NCI-H524 (cell line): ENCODE measurements around the gene CACNA2D3.

ENCODE experiments used
- DNase-seq, 2 experiments: peaks; one replicate each; lab custom pipeline; 2025; lab: John Stamatoyannopoulos, UW

CACNA2D3 gene

GRCh38 chr3:54217828-54218227 lies 95.5 kb downstream of the CACNA2D3 start:
- DNase-seq = no peak

GRCh38 chr3:54222316-54222715 lies 100.0 kb downstream of the CACNA2D3 start:
- DNase-seq = no peak

- DNase-seq = no peak
Measured at GRCh38 chr3:54223063-54223462, 100.7 kb downstream of the CACNA2D3 start.

DNA sequence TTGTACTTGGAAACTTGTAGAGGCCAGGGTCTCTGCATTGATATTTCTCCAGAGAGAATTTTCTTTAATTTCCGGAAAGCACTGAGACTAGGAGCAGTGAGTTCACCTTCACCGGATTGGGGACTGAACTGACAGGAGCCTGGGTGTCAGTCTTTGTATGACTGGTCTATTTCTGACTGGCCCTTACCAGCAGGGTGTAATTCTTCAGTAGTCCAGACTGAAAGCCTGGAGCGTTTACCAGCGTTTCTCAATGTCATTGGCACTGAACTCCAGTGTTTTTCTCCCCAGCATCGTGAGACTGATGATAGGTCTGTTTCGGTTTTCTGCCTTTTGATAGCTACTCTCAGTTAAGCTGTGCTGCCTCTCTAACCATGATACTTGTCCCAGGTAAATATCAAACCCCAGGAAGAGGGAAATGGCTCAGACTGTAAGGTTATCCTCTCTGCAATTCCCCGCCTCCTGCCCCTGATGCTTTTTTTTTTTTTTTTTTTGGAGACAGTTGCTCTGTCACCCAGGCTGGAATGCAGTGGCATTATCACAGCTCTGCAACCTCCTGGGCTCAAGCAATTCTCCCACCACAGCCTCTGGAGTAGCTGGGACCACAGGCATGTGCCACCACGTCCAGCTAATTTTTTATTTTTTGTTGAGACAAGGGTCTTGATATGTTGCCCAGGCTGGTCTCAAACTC lies 103.6 kb downstream of the CACNA2D3 start:
- DNase-seq = no peak

DNA sequence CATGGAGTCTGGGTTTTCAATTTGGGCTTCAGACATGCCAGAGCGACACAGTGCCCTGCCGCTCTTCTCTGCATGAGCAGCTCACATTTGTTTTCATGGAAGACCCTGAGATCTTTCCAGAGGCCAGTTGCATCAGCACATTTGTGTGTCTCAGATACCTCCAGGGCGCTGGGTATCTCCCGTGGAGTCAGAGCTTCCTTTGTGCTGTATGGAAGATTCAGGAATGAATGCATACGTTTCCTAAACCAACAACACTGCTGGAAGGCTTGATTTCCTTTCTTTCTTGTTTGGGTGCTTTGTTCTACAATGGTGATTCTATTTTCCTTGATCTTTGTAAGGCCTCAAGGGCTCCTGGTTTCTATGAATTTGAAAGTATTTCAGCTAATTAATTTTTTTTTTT lies 106.5 kb downstream of the CACNA2D3 start:
- DNase-seq = no peak

DNA sequence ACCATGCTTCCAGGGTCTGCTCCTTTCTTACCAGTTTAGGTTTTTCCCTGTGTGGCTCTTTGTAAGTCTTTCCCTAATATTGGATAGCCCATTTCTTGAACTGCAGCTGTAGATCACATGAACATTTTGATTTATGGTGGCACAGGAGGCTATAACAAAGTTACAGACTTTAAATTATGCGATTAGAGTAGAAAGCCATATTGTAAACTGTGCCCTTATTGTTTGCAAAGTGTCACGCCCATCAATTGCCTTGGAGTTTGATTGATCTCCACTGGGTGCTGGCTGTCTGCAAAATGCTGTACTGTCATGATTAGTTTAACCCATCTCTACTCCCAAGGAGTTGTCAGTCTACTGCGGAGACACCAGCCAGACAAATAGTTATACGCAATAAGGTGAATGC lies 110.3 kb downstream of the CACNA2D3 start:
- DNase-seq = no peak

- no peak for DNase-seq
Measured at GRCh38 chr3:54235998-54236397, 113.6 kb downstream of the CACNA2D3 start.

GRCh38 chr3:54237109-54237508 lies 114.8 kb downstream of the CACNA2D3 start:
- no peak for DNase-seq

- DNase-seq = no peak
Measured at GRCh38 chr3:54237788-54238502, 115.6 kb downstream of the CACNA2D3 start.

GRCh38 chr3:54240309-54240708 lies 118.0 kb downstream of the CACNA2D3 start:
- DNase-seq = no peak

DNA sequence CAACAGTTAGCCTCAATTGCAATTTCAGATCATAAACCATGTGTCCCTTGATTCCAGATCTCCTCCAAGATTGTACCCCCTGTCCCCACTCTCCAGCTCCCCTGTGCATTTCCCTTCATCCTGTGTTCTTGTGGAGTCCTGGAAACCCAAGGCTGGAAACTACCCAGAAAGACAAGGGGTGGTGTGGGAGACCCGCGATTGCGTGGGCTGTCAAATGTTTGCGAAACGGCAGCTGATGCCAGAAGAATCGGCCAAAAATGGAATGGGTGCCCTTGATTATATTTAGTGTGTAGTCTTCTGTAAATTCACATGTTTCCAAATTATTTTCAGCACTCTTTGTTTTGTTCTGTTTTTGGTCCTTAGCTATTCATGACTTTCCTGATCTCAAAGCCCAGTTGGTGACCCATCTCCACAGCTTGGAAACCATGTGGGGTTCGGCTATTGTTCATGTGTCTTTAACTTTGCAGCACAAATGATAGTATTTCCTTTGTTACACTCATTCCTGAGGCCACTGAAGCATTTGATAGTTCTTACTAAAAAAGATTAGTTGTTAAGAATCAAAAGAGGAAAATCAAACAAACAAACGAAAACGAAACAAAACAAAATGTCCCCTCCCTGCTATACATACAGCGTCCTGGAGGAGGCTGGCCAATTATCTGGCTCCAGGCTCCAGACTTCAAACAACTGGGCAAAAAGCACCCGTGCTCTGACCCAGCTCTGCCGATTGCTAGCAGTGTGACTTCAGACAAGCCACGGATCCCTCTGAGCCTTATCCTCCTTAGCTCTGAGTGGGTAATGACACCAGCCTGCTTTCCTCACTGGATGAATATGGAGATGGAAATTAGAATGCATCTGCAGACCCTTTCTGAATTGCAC lies 120.9 kb downstream of the CACNA2D3 start:
- no peak for DNase-seq

GRCh38 chr3:54243960-54244682 lies 121.8 kb downstream of the CACNA2D3 start:
- DNase-seq = no peak

- no peak for DNase-seq
Measured at GRCh38 chr3:54251705-54252104, 129.4 kb downstream of the CACNA2D3 start.

DNA sequence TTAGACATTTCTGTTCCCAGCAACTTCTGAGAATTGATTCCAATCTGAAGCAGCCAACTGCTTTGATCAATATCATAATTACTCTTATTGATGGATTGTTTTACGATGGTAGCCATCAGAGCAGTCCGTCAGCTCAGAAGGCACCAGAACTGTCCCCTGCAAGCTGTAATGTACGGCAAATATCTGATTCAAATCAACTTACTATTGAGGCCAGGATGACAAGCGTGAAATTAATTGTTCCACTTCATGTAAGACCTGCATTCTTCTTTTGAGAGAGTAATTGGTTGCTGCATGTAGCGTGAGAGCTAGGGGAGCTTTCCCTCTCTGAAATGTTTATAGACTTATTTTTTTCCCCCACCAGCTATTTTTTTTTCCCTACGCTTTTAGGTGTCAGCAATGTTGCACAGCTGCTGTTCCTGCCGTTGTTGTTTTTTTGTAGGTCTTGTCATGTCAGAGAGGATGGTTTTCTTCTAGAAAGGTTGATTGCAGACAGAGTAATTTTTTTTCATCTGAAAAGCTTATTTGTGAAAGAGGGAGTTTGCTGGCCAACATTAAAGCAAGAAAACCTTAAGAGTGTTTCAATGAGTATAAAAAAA lies 134.9 kb downstream of the CACNA2D3 start:
- no peak for DNase-seq

DNA sequence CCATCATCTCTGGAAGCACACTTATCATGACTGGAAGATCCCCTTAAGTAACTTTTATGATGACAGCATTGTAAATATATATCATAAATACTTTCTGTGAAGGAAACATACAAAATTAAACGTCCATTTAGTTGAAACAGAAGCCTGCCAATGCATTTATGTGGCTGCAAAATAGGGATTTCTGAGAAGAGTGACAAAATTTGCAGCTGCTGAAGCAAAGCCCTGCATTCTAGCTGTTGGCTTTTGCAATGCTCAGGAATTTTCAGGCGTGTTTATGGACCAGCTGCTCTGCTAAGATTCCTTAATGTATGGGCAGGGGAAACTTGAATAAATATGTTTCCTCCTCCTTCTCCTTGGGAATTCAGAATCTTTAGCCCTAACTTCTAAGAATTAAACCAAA lies 137.3 kb downstream of the CACNA2D3 start:
- DNase-seq = no peak

GRCh38 chr3:54261141-54261540 lies 138.8 kb downstream of the CACNA2D3 start:
- DNase-seq = no peak

GRCh38 chr3:54262541-54262940 lies 140.2 kb downstream of the CACNA2D3 start:
- no peak for DNase-seq

- DNase-seq = no peak
Measured at GRCh38 chr3:54262946-54263345, 140.6 kb downstream of the CACNA2D3 start.

DNA sequence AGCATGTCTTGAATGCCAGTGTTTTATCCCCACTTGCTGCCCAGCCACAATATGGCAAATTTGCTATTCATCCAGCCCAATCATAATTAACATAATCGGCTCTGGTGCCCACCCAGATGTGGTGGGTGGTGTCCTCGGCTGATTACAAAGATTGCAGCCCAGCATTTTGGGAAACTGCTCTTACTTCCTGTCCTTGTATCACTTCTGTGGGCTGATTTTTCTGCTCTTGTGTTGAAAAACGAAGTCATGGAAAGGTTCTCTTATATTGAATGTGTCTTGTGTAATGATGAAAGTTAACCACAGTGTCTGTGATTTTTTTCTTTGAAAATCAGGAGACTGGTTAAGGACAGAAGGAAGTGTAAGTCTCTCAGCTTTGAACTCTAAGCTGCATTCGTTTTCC lies 141.7 kb downstream of the CACNA2D3 start:
- DNase-seq = no peak

DNA sequence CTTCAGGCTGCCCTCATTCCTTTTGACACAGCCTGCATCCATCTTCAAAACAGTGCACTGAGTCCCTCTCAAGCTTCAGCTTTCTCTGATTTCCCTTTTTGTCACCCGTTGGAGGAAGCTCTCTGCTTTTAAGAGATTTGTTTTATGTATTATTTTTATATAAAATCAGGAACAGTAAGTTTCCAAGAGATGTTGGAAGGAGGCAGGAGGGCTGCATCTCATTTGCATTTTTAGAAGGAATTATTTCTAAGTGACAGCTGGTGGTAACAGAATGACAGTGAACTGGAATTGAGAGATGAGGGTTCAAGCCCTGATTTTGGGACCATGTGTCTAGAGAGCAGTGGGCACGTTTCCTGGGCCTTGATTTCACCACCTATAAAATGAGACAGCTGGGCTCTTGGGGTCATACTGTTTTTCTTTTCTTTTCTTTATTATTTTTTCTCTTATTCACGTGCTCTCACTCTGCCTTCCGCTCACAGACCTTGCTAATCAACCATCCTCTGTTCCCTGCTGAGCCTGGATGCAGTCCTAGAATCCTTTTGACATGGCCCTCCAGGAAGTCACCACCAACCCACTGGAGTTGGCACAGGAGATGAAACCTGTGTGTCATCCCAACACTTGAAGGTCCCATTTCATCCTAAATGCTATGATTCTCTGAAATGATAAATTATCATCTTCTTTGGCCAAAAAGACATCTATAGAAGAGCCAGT lies 148.6 kb downstream of the CACNA2D3 start:
- DNase-seq = peak in 1 of 2 experiments; percentile 28

GRCh38 chr3:54273791-54274190 lies 151.4 kb downstream of the CACNA2D3 start:
- DNase-seq = no peak
